Thoracic aorta (tissue), 2 donors: Measurements from ENCODE around the gene ABLIM2. TPM values are rescaled to one million over a fixed set of nuclear protein-coding genes. Genes with fewer than 3 reads are reported as not detected.

ENCODE experiments used
- ATAC-seq: fragments of 150-250 bp; one replicate; pipeline ENCODE4 v1.8.0; 2017; ENCODE audit warnings: low read depth; ENCODE audit not compliant: insufficient number of reproducible peaks, low FRiP score
- DNase-seq: peaks from one replicate; pipeline ENCODE4 v3.0.0-alpha.2; 2020; ENCODE audit warnings: low spot score
- H3K27ac ChIP-seq, 2 donors: fragments of 200-600 bp; sonication (generic); 1 replicate in 1 of 2; 2 replicates in 1 of 2; pipeline ENCODE4 v1.5.1; 2016; ENCODE audit warnings: mild to moderate bottlenecking in 2 of 2, moderate library complexity in 2 of 2
- H3K27me3 ChIP-seq: fragments of 200-600 bp; sonication (generic); replicated peaks from 2 replicates; pipeline ENCODE4 v1.6.0; 2016; ENCODE audit warnings: mild to moderate bottlenecking; ENCODE audit not compliant: insufficient read depth
- H3K36me3 ChIP-seq: fragments of 200-600 bp; sonication (generic); one replicate; pipeline ENCODE4 v1.5.1; 2016
- H3K4me1 ChIP-seq, 2 donors: fragments of 200-600 bp; sonication (generic); 1 replicate in 1 of 2; 2 replicates in 1 of 2; pipeline versions ENCODE4 v1.5.1 to v1.6.0; 2016; ENCODE audit warnings: low read depth in 2 of 2, mild to moderate bottlenecking in 1 of 2; ENCODE audit not compliant: control insufficient read depth in 1 of 2
- H3K4me3 ChIP-seq: fragments of 200-600 bp; sonication (generic); 2 replicates; pipeline ENCODE4 v1.5.1; 2016; ENCODE audit warnings: mild to moderate bottlenecking
- H3K9me3 ChIP-seq: fragments of 200-600 bp; sonication (generic); 2 replicates; pipeline ENCODE4 v1.5.1; 2016
- CTCF ChIP-seq: fragments of 200-600 bp; sonication (generic); IDR thresholded peaks from one replicate; pipeline ENCODE4 v1.5.1; 2019; ENCODE audit warnings: antibody characterized with exemption
- total RNA-seq, 2 donors: library from RNA; depleted of rRNA; stranded (reverse); fragments of >200 nt; gene quantifications; one replicate each; pipeline versions ENCODE4 v1.1.0 to v1.2.3, GENCODE V29; 2016

Gene ABLIM2
- total RNA-seq, 2 donors from 2014 or later: 25.6 to 28.6 TPM

- Histone ChIP-seq H3K9me3 (no peaks in the 10 kb centered on the region), H3K36me3 (no peaks in the 10 kb centered on the region), H3K4me3 (no peak overlapping the region), H3K27me3 (no peaks in the 10 kb centered on the region), H3K4me1 (peaks cover 0 to 5% of the 10 kb centered on the region in 2 donors), H3K27ac (no peak overlapping the region)
- no peak for TF ChIP-seq CTCF
- DNase-seq (no peak), ATAC-seq (no peak)
Observed at GRCh38 chr4:7943211-7943610, 215.4 kb downstream of the ABLIM2 start.

GRCh38 chr4:7941965-7942496, 216.6 kb downstream of the ABLIM2 start:
- Histone ChIP-seq H3K27ac (no peak overlapping the region), H3K27me3 (no peaks in the 10 kb centered on the region), H3K9me3 (no peaks in the 10 kb centered on the region), H3K4me1 (peaks cover 0 to 15% of the 10 kb centered on the region in 2 donors), H3K36me3 (no peaks in the 10 kb centered on the region), H3K4me3 (no peak overlapping the region)
- ATAC-seq (no peak), DNase-seq (no peak)
- no peak for TF ChIP-seq CTCF

GRCh38 chr4:7941111-7941964, 217.3 kb downstream of the ABLIM2 start:
- Histone ChIP-seq H3K27me3 (no peaks in the 10 kb centered on the region), H3K27ac (no peak overlapping the region), H3K36me3 (no peaks in the 10 kb centered on the region), H3K4me3 (no peak overlapping the region), H3K9me3 (no peaks in the 10 kb centered on the region), H3K4me1 (peaks cover 0 to 21% of the 10 kb centered on the region in 2 donors)
- DNase-seq (no peak), ATAC-seq (no peak)
- no peak for TF ChIP-seq CTCF

- peak; percentile 33 for DNase-seq
- Histone ChIP-seq H3K9me3 (no peaks in the 10 kb centered on the region), H3K4me3 (peak within 1 kb of the TSS; percentile 79), H3K4me1 (peaks cover 0 to 35% of the 10 kb centered on the region in 2 donors), H3K36me3 (no peaks in the 10 kb centered on the region), H3K27ac (peak within 1 kb of the TSS; percentile 80 to 85), H3K27me3 (no peaks in the 10 kb centered on the region)
- ATAC-seq: peak; percentile 95
- no peak for TF ChIP-seq CTCF
Observed at GRCh38 chr4:7939377-7940108, 219.1 kb downstream of the ABLIM2 start, which contains the start of gene AFAP1. AFAP1 (minus strand) TSS chr4:7939861; CDS start chr4:7872078, 67,783 bp downstream.
